HCT116 (cell line): ENCODE results near the gene MYO7B. TPM values are rescaled to one million over a fixed set of nuclear protein-coding genes. Genes with fewer than 3 reads are reported as not detected.

Source experiments
- ATAC-seq: fragments of 200-7000 bp; cut with Tn5 transposase; 2 replicates; pipeline ENCODE4 v1.9.1; 2020; ENCODE audit warnings: mild to moderate bottlenecking, moderate library complexity
- BruUV-seq: library from RNA; stranded (reverse); fragments of 400-500 nt; replicated peaks from 2 replicates; lab custom pipeline; 2021; lab: Mats Ljungman, UMichigan
- CTCF ChIA-PET: fragments of 300-600 bp; sonication (Branson Sonifier 250); formaldehyde crosslinking; loops from one replicate; lab custom pipeline; 2021; ENCODE audit warnings: antibody characterized with exemption; lab: Charles Lee
- POLR2A ChIA-PET: fragments of 300-600, 350-600 bp; sonication (Branson Sonifier 250); formaldehyde crosslinking; loops from one replicate; lab custom pipeline; 2021; ENCODE audit warnings: antibody characterized with exemption; lab: Charles Lee
- RAD21 ChIA-PET, 2 experiments: fragments of 300-600 bp; sonication (Branson Sonifier 250); formaldehyde crosslinking; loops; one replicate each; lab custom pipeline; 2023; ENCODE audit warnings: low total read pairs in 2 of 2; ENCODE audit not compliant: uncharacterized antibody in 2 of 2, unreplicated experiment in 2 of 2, low non-redundant PET in 1 of 2; lab: Charles Lee
- DNase-seq: peaks from one replicate; pipeline ENCODE4 v3.0.0-alpha.2; 2010; ENCODE audit warnings: low read depth, low spot score
- H2AFZ ChIP-seq: fragments of 200-600 bp; shearing (Covaris generic), sonication (generic); 2 replicates; pipeline ENCODE4 v1.6.1; 2017; ENCODE audit warnings: low read depth, mixed run types, mixed read lengths, antibody characterized with exemption, low read length; ENCODE audit not compliant: poor library complexity, severe bottlenecking
- H3K27ac ChIP-seq: 2 replicates; pipeline ENCODE4 v1.5.1; 2012; ENCODE audit warnings: low read depth, low read length
- H3K27me3 ChIP-seq: fragments of 200-600 bp; sonication (generic); 2 replicates; pipeline ENCODE4 v1.6.1; 2016; ENCODE audit warnings: mixed run types, low read length, mixed read lengths; ENCODE audit not compliant: insufficient read depth
- H3K36me3 ChIP-seq, 2 experiments: fragments of 200-500 bp in 1 of 2; fragments of 200-600 bp in 1 of 2; sonication (Bioruptor generic) in 1 of 2; sonication (generic) in 1 of 2; 2 replicates each; pipeline versions ENCODE4 v1.5.1 to v1.6.1; 2014 to 2016; ENCODE audit warnings: low read length in 2 of 2, inconsistent platforms in 1 of 2, mixed read lengths in 1 of 2, mixed run types in 1 of 2; ENCODE audit not compliant: insufficient read depth in 2 of 2, control insufficient read depth in 1 of 2
- H3K4me1 ChIP-seq, 2 experiments: fragments of 200-600 bp in 1 of 2; sonication (generic) in 1 of 2; 2 replicates each; pipeline versions ENCODE4 v1.5.1 to v1.6.1; 2012 to 2017; ENCODE audit warnings: low read length in 2 of 2, inconsistent platforms in 1 of 2, mild to moderate bottlenecking in 1 of 2, mixed read lengths in 1 of 2, mixed run types in 1 of 2, moderate library complexity in 1 of 2; ENCODE audit not compliant: insufficient read depth in 2 of 2, control insufficient read depth in 1 of 2
- H3K4me2 ChIP-seq: fragments of 200-600 bp; sonication (generic); 2 replicates; pipeline ENCODE4 v1.6.1; 2017; ENCODE audit warnings: mixed run types, low read length, mixed read lengths
- H3K4me3 ChIP-seq, 2 experiments: fragments of 200-600 bp in 1 of 2; sonication (generic) in 1 of 2; replicated peaks in 1 of 2; 2 replicates each; pipeline ENCODE4 v1.5.1; 2011 to 2016; ENCODE audit warnings: low read length in 2 of 2, control low read depth in 1 of 2, low read depth in 1 of 2, mild to moderate bottlenecking in 1 of 2, mixed read lengths in 1 of 2, mixed run types in 1 of 2
- H3K79me2 ChIP-seq: fragments of 200-600 bp; sonication (generic); 2 replicates; pipeline ENCODE4 v1.6.1; 2017; ENCODE audit warnings: mild to moderate bottlenecking, mixed run types, low read length, moderate library complexity, mixed read lengths; ENCODE audit not compliant: insufficient read depth
- H3K9ac ChIP-seq: fragments of 200-600 bp; sonication (generic); 2 replicates; pipeline ENCODE4 v1.6.1; 2016; ENCODE audit warnings: low read length, mixed read lengths
- H3K9me2 ChIP-seq: fragments of 200-600 bp; sonication (generic), shearing (Covaris generic); 2 replicates; pipeline ENCODE4 v1.6.1; 2017; ENCODE audit warnings: mixed run types, mild to moderate bottlenecking, moderate library complexity; ENCODE audit not compliant: insufficient read depth
- H3K9me3 ChIP-seq, 2 experiments: fragments of 200-500 bp in 1 of 2; fragments of 200-600 bp in 1 of 2; sonication (Bioruptor generic) in 1 of 2; sonication (generic) in 1 of 2; 2 replicates each; pipeline ENCODE4 v1.6.1; 2014 to 2017; ENCODE audit warnings: low read length in 2 of 2, mixed read lengths in 2 of 2, inconsistent platforms in 1 of 2, low read depth in 1 of 2, mild to moderate bottlenecking in 1 of 2, mixed run types in 1 of 2, moderate library complexity in 1 of 2; ENCODE audit not compliant: control insufficient read depth in 1 of 2, insufficient read depth in 1 of 2
- H4K20me1 ChIP-seq: fragments of 200-600 bp; sonication (generic), shearing (Covaris generic); 2 replicates; pipeline ENCODE4 v1.6.1; 2017; ENCODE audit warnings: mixed run types, mild to moderate bottlenecking, moderate library complexity; ENCODE audit not compliant: insufficient read depth
- CBX3 ChIP-seq: IDR thresholded peaks from 2 replicates; pipeline ENCODE4 v1.6.1; 2012; ENCODE audit warnings: low read depth
- CEBPB ChIP-seq: IDR thresholded peaks from 2 replicates; pipeline ENCODE4 v1.6.1; 2012; ENCODE audit warnings: low read depth
- EGR1 ChIP-seq: IDR thresholded peaks from 2 replicates; pipeline ENCODE4 v1.6.1; 2012; ENCODE audit warnings: low read depth
- ELF1 ChIP-seq: IDR thresholded peaks from 2 replicates; pipeline ENCODE4 v1.6.1; 2012; ENCODE audit warnings: low read depth, borderline replicate concordance
- EZH2phosphoT487 ChIP-seq: fragments of 200-600 bp; IDR thresholded peaks from 2 replicates; pipeline ENCODE4 v1.6.1; 2018; ENCODE audit warnings: antibody characterized with exemption, borderline replicate concordance
- JUND ChIP-seq: IDR thresholded peaks from 2 replicates; pipeline ENCODE4 v1.6.1; 2012
- POLR2A ChIP-seq: IDR thresholded peaks from 2 replicates; pipeline ENCODE4 v1.7.0; 2011; ENCODE audit warnings: borderline replicate concordance; ENCODE audit not compliant: insufficient read depth, insufficient read length; ENCODE audit errors: extremely low read depth
- POLR2AphosphoS5 ChIP-seq: IDR thresholded peaks from 2 replicates; pipeline ENCODE4 v1.6.1; 2011; ENCODE audit warnings: mild to moderate bottlenecking, low read depth, low read length, moderate library complexity
- RAD21 ChIP-seq: IDR thresholded peaks from 2 replicates; pipeline ENCODE4 v1.6.1; 2012; ENCODE audit warnings: low read depth, mild to moderate bottlenecking
- SIN3A ChIP-seq: IDR thresholded peaks from 2 replicates; pipeline ENCODE4 v1.6.1; 2012; ENCODE audit warnings: low read depth
- SP1 ChIP-seq: IDR thresholded peaks from 2 replicates; pipeline ENCODE4 v1.6.1; 2012; ENCODE audit warnings: low read depth
- TCF7L2 ChIP-seq: IDR thresholded peaks from 2 replicates; pipeline ENCODE4 v1.7.0; 2011; ENCODE audit warnings: borderline replicate concordance, inconsistent platforms; ENCODE audit not compliant: insufficient read depth, insufficient read length; ENCODE audit errors: extremely low read depth
- ZFX ChIP-seq: fragments of 450-650 bp; IDR thresholded peaks from 2 replicates; pipeline ENCODE4 v1.6.1; 2017
- ZNF274 ChIP-seq: fragments of 200-500 bp; sonication (Bioruptor generic); IDR thresholded peaks from 2 replicates; pipeline ENCODE4 v1.6.1; 2014; ENCODE audit warnings: mild to moderate bottlenecking, low read depth, low read length, inconsistent platforms
- intact Hi-C: fragments of 100-400 bp; cut with micrococcal nuclease; formaldehyde crosslinking; loops from 2 replicates; pipeline ENCODE4 v1.10.0; 2022
- total RNA-seq: library from RNA; stranded (reverse); gene quantifications from one replicate; pipeline ENCODE4 v1.2.1, GENCODE V29; 2021; ENCODE audit not compliant: unreplicated experiment
- TF ChIP-seq, protein P1 (sequence below): IDR thresholded peaks from 2 replicates; pipeline ENCODE4 v1.6.1; 2012
- TF ChIP-seq, protein P2 (sequence below): IDR thresholded peaks from 2 replicates; pipeline ENCODE4 v1.6.1; 2012; ENCODE audit warnings: low read depth
- TF ChIP-seq, protein P3 (sequence below), 3 experiments: fragments of 200-600 bp in 1 of 3; sonication (generic) in 1 of 3; IDR thresholded peaks in 2 of 3; conservative IDR thresholded peaks in 1 of 3; 2 replicates each; pipeline ENCODE4 v1.5.1; 2012 to 2017; ENCODE audit warnings: low read depth in 2 of 3, low read length in 2 of 3, antibody characterized with exemption in 1 of 3, borderline replicate concordance in 1 of 3, control low read depth in 1 of 3, mild to moderate bottlenecking in 1 of 3, mixed read lengths in 1 of 3, mixed run types in 1 of 3, moderate library complexity in 1 of 3; ENCODE audit not compliant: insufficient read depth in 1 of 3
- TF ChIP-seq, protein P4 (sequence below): IDR thresholded peaks from 2 replicates; pipeline ENCODE4 v1.6.1; 2011; ENCODE audit warnings: mild to moderate bottlenecking, low read length, moderate library complexity; ENCODE audit not compliant: insufficient replicate concordance; ENCODE audit errors: extremely low read depth

The MYO7B gene
- total RNA-seq, 1 experiment from 2014 or later = 0.07 TPM

DNA sequence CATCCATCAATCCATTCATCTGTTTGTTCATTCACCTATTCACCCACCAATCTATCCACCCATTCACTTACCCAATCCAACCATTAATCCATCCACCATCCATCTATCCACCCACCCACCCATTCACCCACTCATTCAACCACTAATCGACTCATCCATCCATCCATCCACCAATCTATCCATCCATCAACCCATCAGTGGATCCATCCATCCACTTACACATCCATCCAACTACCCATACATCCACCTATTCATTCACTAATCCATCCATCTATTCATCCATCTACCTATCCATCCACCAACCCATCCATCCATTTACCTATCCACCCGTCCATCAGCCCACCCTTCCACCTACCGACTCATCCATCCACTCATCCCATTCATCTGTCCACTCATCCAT is 11.3 kb downstream of the MYO7B start:
- Histone ChIP-seq H3K27ac (no peak overlapping the region), H2AFZ (no peak overlapping the region), H3K79me2 (no peaks in the 10 kb centered on the region), H3K27me3 (peaks cover 23% of the 10 kb centered on the region; the same call in 1 of the 2 replicates), H3K4me1 (no peaks in the 10 kb centered on the region), H3K4me3 (no peak overlapping the region), H3K9me2 (no peaks in the 10 kb centered on the region), H4K20me1 (no peaks in the 10 kb centered on the region), H3K36me3 (no peaks in the 10 kb centered on the region), H3K4me2 (no peak overlapping the region), H3K9ac (no peak overlapping the region), H3K9me3 (no peaks in the 10 kb centered on the region)
- ChIA-PET RAD21 (no interaction called here), POLR2A (no interaction called here), CTCF (no interaction called here)
- DNase-seq = no peak
- TF ChIP-seq ELF1 (no peak), CBX3 (no peak), SP1 (no peak), ZNF274 (no peak), EGR1 (no peak), CEBPB (no peak), POLR2AphosphoS5 (no peak), ZFX (no peak), EZH2phosphoT487 (no peak), POLR2A (no peak), RAD21 (no peak), TCF7L2 (no peak), SIN3A (no peak), JUND (no peak)
- TF ChIP-seq, protein P1, sequence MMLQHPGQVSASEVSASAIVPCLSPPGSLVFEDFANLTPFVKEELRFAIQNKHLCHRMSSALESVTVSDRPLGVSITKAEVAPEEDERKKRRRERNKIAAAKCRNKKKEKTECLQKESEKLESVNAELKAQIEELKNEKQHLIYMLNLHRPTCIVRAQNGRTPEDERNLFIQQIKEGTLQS = no peak
- TF ChIP-seq, protein P2, sequence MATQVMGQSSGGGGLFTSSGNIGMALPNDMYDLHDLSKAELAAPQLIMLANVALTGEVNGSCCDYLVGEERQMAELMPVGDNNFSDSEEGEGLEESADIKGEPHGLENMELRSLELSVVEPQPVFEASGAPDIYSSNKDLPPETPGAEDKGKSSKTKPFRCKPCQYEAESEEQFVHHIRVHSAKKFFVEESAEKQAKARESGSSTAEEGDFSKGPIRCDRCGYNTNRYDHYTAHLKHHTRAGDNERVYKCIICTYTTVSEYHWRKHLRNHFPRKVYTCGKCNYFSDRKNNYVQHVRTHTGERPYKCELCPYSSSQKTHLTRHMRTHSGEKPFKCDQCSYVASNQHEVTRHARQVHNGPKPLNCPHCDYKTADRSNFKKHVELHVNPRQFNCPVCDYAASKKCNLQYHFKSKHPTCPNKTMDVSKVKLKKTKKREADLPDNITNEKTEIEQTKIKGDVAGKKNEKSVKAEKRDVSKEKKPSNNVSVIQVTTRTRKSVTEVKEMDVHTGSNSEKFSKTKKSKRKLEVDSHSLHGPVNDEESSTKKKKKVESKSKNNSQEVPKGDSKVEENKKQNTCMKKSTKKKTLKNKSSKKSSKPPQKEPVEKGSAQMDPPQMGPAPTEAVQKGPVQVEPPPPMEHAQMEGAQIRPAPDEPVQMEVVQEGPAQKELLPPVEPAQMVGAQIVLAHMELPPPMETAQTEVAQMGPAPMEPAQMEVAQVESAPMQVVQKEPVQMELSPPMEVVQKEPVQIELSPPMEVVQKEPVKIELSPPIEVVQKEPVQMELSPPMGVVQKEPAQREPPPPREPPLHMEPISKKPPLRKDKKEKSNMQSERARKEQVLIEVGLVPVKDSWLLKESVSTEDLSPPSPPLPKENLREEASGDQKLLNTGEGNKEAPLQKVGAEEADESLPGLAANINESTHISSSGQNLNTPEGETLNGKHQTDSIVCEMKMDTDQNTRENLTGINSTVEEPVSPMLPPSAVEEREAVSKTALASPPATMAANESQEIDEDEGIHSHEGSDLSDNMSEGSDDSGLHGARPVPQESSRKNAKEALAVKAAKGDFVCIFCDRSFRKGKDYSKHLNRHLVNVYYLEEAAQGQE = no peak
- TF ChIP-seq, protein P3, sequence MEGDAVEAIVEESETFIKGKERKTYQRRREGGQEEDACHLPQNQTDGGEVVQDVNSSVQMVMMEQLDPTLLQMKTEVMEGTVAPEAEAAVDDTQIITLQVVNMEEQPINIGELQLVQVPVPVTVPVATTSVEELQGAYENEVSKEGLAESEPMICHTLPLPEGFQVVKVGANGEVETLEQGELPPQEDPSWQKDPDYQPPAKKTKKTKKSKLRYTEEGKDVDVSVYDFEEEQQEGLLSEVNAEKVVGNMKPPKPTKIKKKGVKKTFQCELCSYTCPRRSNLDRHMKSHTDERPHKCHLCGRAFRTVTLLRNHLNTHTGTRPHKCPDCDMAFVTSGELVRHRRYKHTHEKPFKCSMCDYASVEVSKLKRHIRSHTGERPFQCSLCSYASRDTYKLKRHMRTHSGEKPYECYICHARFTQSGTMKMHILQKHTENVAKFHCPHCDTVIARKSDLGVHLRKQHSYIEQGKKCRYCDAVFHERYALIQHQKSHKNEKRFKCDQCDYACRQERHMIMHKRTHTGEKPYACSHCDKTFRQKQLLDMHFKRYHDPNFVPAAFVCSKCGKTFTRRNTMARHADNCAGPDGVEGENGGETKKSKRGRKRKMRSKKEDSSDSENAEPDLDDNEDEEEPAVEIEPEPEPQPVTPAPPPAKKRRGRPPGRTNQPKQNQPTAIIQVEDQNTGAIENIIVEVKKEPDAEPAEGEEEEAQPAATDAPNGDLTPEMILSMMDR (IDR thresholded peaks at IDR 0.05 in 2 of 3, conservative IDR thresholded peaks at IDR 0.05 in 1 of 3; ENCODE audit: borderline replicate concordance in 1 of 3, insufficient read depth in 1 of 3, low read depth in 2 of 3, low read length in 2 of 3) = no peak
- TF ChIP-seq, protein P4, sequence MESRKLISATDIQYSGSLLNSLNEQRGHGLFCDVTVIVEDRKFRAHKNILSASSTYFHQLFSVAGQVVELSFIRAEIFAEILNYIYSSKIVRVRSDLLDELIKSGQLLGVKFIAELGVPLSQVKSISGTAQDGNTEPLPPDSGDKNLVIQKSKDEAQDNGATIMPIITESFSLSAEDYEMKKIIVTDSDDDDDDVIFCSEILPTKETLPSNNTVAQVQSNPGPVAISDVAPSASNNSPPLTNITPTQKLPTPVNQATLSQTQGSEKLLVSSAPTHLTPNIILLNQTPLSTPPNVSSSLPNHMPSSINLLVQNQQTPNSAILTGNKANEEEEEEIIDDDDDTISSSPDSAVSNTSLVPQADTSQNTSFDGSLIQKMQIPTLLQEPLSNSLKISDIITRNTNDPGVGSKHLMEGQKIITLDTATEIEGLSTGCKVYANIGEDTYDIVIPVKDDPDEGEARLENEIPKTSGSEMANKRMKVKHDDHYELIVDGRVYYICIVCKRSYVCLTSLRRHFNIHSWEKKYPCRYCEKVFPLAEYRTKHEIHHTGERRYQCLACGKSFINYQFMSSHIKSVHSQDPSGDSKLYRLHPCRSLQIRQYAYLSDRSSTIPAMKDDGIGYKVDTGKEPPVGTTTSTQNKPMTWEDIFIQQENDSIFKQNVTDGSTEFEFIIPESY = no peak
- BruUV-seq = no TSS peak
- intact Hi-C loops = no loop called here
- ATAC-seq = no peak
